Measurements from ENCODE around the gene GALNT18.

Gene GALNT18

DNA sequence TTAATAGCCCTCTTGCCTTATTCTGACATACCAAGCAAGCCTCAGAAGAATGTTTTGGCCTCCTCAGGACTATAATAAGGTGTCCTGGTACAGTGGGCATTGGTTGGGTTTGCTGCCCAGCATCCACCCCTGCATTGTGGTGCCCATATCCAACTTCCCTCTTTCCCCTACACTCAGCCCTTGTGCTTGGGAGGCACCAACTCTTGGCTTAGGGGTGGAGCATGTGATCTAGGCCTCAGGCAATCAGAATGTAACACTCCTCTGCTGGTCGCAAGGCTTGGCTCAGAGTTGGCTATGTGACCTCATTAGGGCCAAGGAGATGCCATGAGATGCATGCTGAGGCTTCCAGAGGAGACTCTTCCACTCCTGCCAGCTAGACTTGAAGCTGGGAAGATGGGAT lies 391.7 kb downstream of the GALNT18 start:
- Histone ChIP-seq H3K27me3 (ENCODE audit: control insufficient read depth, insufficient read depth, low read length) (no peaks in the 10 kb centered on the region), H3K4me1 (ENCODE audit: control insufficient read depth, insufficient read depth, low read length) (no peaks in the 10 kb centered on the region), H3K9me3 (ENCODE audit: control insufficient read depth, insufficient read depth, low read length) (no peaks in the 10 kb centered on the region), H3K4me3 (ENCODE audit: low read depth, low read length) (no peak overlapping the region), H3K9ac (ENCODE audit: low read depth, low read length) (no peak overlapping the region), H3K36me3 (ENCODE audit: control insufficient read depth, insufficient read depth, low read length) (no peaks in the 10 kb centered on the region), H3K27ac (ENCODE audit: low read depth, low read length) (no peak overlapping the region)

DNA sequence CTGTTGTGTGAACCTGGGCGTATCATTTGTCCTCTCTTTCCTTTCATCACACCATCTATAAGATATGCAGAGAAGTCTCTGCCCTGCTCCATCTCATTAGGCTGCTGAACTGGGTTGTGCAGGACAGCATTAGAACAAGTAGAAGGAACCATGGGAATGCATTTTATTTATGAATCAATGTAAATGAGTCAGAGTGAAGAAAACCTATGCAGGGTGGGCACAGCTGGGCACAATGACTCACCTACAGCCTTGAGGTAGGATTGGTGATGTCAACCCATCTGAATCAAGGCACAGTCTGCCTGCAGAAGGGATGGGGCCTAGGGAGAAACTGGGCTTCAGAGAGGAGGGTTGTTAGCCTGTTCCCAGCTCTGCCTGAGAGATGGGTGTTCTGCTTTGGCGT lies 392.2 kb downstream of the GALNT18 start:
- H3K27me3 ChIP-seq (ENCODE audit: control insufficient read depth, insufficient read depth, low read length), result no peaks in the 10 kb centered on the region
- no peak overlapping the region for H3K4me3 ChIP-seq (ENCODE audit: low read depth, low read length)
- H3K27ac ChIP-seq (ENCODE audit: low read depth, low read length), result no peak overlapping the region
- no peaks in the 10 kb centered on the region for H3K4me1 ChIP-seq (ENCODE audit: control insufficient read depth, insufficient read depth, low read length)
- H3K9me3 ChIP-seq (ENCODE audit: control insufficient read depth, insufficient read depth, low read length), result no peaks in the 10 kb centered on the region
- H3K36me3 ChIP-seq (ENCODE audit: control insufficient read depth, insufficient read depth, low read length), result no peaks in the 10 kb centered on the region
- H3K9ac ChIP-seq (ENCODE audit: low read depth, low read length), result no peak overlapping the region

DNA sequence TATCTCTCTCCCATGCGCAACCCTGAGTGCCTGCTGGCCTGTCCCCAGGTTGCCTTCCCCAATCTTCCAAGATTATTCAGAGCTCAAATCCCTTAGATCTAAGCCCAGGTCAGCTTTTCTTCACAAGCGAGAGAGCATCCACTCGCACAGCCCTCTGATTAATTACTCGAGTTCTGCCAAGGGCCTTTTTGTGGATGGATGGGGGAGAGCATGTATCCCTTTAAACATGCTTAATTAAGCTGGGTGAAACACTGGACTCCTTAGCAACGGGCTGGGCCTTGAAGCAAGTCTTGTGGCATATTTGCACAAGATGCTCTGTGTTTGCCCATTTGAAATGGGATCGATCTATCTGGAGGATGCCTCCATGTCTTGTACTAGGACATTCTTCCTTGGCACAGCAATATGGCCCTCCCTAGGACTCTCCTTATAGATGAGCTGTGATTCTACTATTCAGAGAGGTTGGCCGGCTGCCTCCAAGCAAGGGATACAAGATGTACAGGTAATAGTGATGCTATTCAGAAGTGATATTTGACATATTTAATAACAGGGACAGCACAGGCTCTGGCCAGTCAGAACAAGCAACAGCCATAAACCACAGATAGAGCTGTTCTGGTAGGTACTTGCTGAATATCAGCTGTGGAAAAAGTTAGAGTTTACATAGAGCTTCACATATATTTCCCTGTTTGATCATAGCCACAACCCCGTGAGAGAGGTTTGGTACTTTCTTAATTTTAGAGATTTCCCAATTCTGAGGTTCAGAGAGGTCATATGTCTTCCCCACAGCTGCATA lies 394.3 kb downstream of the GALNT18 start:
- Histone ChIP-seq H3K4me3 (ENCODE audit: low read depth, low read length) (no peak overlapping the region), H3K27me3 (ENCODE audit: control insufficient read depth, insufficient read depth, low read length) (no peaks in the 10 kb centered on the region), H3K9ac (ENCODE audit: low read depth, low read length) (no peak overlapping the region), H3K4me1 (ENCODE audit: control insufficient read depth, insufficient read depth, low read length) (no peaks in the 10 kb centered on the region), H3K27ac (ENCODE audit: low read depth, low read length) (no peak overlapping the region), H3K36me3 (ENCODE audit: control insufficient read depth, insufficient read depth, low read length) (no peaks in the 10 kb centered on the region), H3K9me3 (ENCODE audit: control insufficient read depth, insufficient read depth, low read length) (no peaks in the 10 kb centered on the region)
